Activated naive CD4-positive, alpha-beta T cell (primary cell): ENCODE results near the gene SIVA1.
A peak's percentile ranks its signal among the peaks of the same experiment; 100 is the strongest.

Experiments used
- DNase-seq, 4 experiments: peaks; one replicate each; lab custom pipeline; 2025; lab: John Stamatoyannopoulos, UW

The SIVA1 gene

GRCh38 chr14:104784846-104785707 is 32.1 kb downstream of the SIVA1 start:
- DNase-seq = no peak

- no peak for DNase-seq
Observed at GRCh38 chr14:104785708-104786080, 32.7 kb downstream of the SIVA1 start.

DNA sequence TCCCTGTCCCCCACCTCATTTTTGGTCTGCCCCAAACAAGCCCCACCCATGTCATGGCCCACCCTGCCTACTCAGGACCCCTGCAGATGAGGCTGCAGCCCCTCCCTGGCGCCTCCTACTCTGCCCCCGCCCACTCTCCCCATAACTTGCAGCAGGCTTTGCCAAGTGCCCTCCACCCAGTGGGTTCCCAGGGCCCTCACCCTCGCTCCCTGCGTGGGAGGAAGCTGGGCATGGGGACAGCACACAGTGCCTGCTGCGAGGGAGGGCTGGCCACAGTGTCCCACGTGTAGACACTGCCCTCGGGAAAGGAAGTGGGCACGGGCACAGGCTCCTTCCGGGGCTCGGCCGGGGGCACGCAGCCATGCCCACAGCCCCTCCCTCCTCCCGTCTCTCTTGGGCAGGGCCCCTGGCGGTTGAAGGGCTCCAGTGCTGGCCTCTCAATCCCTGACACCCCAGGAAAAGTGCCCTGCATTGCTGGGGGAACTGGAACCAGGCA is 33.2 kb downstream of the SIVA1 start:
- no peak for DNase-seq

GRCh38 chr14:104786726-104787675 is 34.1 kb downstream of the SIVA1 start:
- DNase-seq = no peak

- DNase-seq = no peak
Observed at GRCh38 chr14:104787736-104788135, 34.8 kb downstream of the SIVA1 start.

DNA sequence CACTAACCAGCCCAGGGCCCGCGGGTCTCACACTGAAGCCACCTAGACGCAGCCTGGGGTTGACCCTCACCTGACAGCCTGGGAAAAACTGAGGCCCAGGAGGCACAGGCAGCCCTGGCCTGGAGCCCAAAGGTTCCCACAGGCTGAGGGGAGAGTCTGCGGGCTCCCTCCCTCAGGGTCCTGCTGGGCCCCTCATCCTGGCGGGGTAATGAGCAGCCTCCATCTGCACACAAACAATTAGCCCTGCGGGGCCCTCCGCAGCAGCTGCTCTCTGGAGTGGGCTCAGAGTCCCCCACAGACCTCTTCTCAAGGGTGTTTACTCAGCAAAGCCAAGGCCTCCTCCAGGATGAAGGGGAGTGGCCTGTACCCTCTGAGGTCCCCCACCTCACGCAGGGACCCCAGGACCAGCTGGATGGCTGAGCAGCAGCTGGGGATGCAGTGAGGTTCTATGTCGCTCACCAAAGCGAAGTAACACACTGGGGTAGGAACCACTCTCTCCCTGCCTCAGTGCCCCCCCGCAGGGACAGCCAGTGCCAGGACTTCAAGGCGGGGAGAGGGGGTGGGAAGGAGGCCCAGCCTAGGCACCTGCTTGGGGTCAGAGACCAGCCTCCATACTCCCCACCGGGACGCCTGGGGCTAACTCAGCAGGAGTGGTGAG is 35.3 kb downstream of the SIVA1 start:
- DNase-seq = no peak

GRCh38 chr14:104788873-104789663 is 36.1 kb downstream of the SIVA1 start:
- DNase-seq = no peak

GRCh38 chr14:104789752-104790743 is 37.1 kb downstream of the SIVA1 start:
- no peak for DNase-seq

DNA sequence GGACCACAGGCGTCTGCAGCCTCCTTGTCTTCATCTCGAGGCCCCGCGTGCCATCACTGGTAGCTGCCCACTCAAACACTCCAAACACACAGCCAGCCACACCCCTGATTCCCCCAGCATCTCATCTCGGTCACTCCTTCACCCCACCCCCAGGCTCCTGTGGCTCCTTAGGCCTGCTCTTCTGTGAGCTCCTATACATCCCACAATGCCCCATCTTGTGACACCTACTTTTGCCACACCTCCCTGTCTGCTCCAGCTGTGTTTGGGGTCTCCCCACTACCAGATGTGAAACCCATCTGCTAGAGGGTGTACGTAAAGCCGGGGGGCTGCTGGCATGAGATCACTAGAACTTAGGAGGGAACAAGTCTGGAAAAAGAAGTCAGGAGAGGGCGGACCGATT is 38.5 kb downstream of the SIVA1 start:
- DNase-seq = no peak

DNA sequence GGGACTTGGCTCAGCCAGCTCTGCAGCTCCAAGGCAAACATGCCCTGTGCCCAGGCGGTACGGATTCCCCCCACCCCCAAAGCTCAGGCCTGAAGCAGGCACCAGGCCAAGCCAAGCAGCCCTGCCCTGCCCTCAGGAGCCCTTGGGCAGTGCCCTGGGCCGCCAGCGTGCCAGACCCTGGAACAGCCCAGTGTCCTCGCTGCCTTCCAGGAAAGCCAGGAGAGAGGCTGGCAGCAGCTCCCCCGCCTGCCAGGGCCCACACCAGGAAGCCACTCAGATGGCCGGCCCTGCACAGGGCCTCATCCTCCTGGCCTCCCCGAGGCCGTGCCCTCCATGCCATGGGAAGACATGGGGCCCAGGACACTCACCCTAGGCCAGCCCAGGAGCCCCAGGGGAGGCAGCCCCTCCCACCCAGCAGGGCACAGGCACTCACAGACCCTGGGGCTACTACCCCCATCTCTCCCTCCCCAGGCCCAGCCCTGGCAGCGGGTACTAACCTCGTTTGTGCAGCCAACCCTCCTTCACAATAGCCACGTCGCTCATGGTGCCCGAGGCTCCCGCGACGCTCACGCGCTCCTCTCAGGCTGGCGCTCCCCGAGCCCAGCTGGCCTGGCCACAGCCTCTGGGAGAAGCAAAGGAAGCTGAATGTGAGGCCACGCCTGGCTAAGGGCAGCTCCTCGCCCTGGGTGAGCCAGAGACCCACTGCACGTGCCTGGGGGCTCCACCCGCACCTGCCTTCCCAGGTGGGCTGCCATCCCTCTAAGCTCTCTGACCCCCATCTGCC is 39.3 kb downstream of the SIVA1 start:
- DNase-seq = no peak

DNA sequence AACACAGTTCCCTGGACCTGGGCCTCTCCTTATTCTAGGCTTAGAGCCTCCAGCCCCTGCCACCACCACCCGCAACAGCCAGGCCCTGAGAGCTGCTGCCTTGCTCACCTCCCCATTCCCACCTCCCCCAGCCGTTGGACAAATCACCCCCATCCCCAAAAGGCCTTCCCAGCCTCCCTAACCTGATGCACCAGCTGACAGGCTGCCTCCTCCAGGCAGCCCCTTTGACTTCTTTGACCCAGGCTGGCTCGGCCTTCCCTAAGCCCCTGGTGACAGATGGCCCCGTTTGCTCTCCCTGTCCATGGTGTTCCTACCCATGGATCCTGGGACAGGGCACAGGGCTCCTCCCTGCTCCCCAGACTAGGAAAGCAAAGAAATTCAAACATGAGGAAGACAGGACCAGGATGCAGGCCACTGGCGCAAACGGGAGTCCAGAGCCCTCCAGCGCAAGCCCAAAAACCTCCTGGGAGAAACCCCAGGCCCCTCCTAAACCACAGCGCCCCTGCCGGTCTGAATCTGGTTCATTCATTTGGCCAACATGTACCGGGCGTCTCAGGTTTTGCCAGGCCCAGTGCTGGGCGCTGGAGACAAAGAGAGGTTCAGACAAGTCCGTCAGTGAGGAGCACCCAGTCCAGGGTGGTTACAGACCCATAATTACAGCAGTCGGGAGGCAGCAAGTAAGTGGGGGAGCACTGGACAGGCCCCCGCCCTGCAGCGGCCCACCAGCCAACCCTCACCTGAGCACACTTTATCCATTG is 40.2 kb downstream of the SIVA1 start:
- DNase-seq = no peak

GRCh38 chr14:104793703-104793959 is 40.7 kb downstream of the SIVA1 start:
- DNase-seq = no peak

GRCh38 chr14:104794099-104794498 is 41.2 kb downstream of the SIVA1 start:
- no peak for DNase-seq

- DNase-seq = no peak
Observed at GRCh38 chr14:104794631-104794992, 41.7 kb downstream of the SIVA1 start.

DNA sequence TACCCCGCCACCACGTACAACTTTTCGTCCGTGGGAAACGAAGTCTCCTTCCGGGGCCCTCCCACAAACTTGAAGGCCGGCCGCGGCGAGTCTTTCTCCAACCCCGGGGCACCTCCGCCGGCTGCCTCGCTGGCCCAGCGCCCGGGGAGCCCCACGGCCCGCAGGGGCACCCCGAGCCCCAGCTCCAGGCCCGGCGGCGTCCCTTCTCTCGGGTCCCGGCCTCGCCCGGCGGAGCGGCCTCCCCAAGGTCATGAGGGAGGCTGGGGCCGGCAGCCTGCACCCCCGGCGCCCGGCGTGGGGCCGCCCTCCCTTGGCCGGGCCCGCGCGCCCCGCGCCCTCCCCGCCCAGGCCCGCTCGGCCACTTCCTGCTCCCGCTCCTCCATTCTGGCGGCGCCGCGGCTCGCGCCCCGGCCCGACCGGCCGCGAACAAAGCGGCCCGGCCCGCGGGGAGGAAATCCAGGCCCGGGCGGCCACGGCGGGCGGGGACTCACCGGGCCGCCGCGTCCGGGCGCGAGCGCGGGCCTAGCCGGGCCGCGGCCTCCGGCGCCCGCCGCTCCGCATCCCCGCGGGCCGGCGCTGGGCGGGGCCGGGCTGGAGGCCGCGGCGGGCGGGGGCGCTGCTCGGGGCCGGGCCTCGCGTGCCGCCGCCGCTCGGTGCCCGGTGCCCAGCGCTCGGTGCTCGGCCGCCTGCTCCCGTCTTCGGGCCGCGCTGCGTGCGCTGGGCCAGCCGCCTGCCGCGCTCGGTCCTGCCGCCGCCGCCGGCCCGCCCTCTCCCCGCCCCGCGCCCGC is 42.2 kb downstream of the SIVA1 start, which contains the start of gene AKT1:
Gene AKT1, minus strand, starts transcription at position 756 of the 788 bp plus-strand sequence. CDS start 3,105 bp downstream, outside the sequence.
- no peak for DNase-seq

DNA sequence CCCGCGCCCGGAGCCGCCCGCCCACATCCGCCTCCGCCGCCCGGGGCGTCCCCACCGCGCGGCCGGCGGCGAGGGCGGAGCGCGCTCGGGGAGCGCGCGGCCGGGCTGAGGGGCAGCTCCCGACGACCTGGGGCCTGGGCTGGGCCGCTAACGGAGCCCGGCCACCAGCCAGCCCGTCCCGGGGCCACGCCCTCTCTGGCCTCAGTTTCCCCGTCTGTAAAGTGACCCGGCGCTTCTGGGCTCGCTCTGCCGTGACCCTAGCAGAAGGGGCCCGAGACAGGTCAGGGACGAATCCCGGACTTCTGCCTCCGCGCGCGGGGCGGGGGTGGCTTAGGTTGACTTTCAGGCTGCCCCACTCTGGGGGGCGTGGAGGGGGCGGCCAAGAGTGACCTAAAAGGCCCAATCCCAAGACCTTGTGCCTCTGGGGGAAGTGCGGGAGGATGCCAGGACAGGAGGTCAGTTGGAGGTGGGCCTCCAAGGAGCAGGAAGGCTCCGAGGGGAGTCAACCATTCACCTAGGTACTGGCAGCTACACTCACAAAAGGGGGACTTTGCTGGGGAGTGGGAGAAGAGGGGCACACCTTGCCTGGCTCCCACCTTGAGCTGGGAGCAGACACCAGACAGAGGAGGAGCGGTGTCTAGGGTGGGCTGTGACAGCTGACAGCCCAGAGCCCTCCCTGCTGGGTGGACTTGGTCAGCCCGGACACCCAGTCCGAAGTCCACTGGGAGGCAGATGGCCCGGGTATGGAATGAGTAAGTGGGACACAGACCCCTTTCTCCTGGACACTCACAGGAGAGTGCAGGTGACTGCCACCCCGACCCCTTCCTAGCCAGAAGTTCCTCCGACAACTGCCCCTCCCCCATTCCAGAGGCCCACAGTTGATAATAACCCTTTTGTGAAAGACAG is 43.1 kb downstream of the SIVA1 start:
- DNase-seq = peak in 2 of 4 experiments; percentile 18 to 60

GRCh38 chr14:104796687-104797081 is 43.7 kb downstream of the SIVA1 start:
- no peak for DNase-seq
